ENCODE results near the gene OR1J2. TPM values are rescaled to one million over a fixed set of nuclear protein-coding genes. Genes with fewer than 3 reads are reported as not detected.

The OR1J2 gene
- total and polyA plus RNA-seq, 2 of the 4 experiments (the other 2 are of a cell fraction) = not detected

DNA sequence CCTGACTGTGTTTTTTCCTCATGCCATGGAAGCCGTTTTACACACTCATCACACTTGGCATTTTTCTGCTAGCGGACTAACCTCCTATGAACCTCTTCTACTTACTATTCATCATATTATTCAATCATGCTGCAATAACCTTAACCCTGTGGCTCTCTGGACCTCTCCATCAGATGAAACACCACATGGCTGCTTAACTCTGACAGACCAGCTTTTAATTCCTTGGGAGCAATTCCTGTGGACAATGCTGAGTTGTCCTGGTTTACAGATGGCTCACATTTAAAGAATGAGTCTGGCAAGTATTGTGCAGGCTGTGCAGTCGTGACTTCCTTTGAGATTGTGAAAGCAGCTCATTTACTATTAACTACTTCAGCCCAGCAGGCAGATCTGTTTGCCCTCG is 41.9 kb upstream of the OR1J2 start (continued):
- TF ChIP-seq FOS (IDR thresholded peaks at IDR 0.05; ENCODE audit: low read depth, low read length) = no peak

GRCh38 chr9:122474561-122474960 is 36.0 kb upstream of the OR1J2 start:
- Histone ChIP-seq H2BK5ac (ENCODE audit: low read depth, low read length, poor library complexity, severe bottlenecking) (no peak overlapping the region), H3K27me3 (ENCODE audit: control insufficient read depth, insufficient read depth, low read length) (peaks cover 1% of the 10 kb centered on the region; the same call in 1 of the 2 replicates), H3K79me1 (ENCODE audit: low read depth in 1 of 2, low read length in 2 of 2) (no peaks in the 10 kb centered on the region), H3K18ac (ENCODE audit: low read depth, low read length) (no peak overlapping the region), H2AFZ (replicated peaks; ENCODE audit: low read length, poor library complexity) (no peak overlapping the region), H2BK120ac (ENCODE audit: low read depth, low read length) (peak overlapping the region; percentile 39), H3K23ac (ENCODE audit: low read depth, low read length) (no peak overlapping the region), H4K20me1 (ENCODE audit: insufficient read depth, low read length) (no peaks in the 10 kb centered on the region), H2AK9ac (replicated peaks; ENCODE audit: low read depth, low read length, poor library complexity) (no peak overlapping the region), H3K14ac (replicated peaks; ENCODE audit: low read depth, low read length) (no peak overlapping the region), H3K4ac (ENCODE audit: low read depth, low read length) (no peak overlapping the region), H4K91ac (ENCODE audit: insufficient read depth, low read depth, low read length) (no peak overlapping the region), H3K9me1 (ENCODE audit: insufficient read depth, low read length) (no peaks in the 10 kb centered on the region), H3K9ac (ENCODE audit: low read depth, low read length) (no peak overlapping the region), H4K8ac (ENCODE audit: low read depth in 2 of 2, low read length in 2 of 2) (no peak overlapping the region), H3K4me2 (ENCODE audit: low read depth, low read length) (no peak overlapping the region; the same call in 1 of the 2 replicates), H2AK5ac (ENCODE audit: low read depth, low read length) (0 out of 2 replicates have a peak overlapping the region, but pooled peaks have one; percentile 22), H2BK20ac (ENCODE audit: low read depth, low read length) (0 out of 2 replicates have a peak overlapping the region, but pooled peaks have one; percentile 38), H3K36me3 (ENCODE audit: control insufficient read depth, insufficient read depth, low read length) (no peaks in the 10 kb centered on the region), H3K56ac (ENCODE audit: extremely low read depth, insufficient read depth, low read length) (no peak overlapping the region), H3K4me3 (ENCODE audit: insufficient read depth, low read depth, low read length) (no peak overlapping the region), H4K5ac (ENCODE audit: low read depth, low read length) (peak overlapping the region; percentile 25; the same call in 1 of the 2 replicates), H3K4me1 (ENCODE audit: control insufficient read depth, insufficient read depth, low read length) (peaks cover 6% of the 10 kb centered on the region), H3K27ac (ENCODE audit: insufficient read depth, low read length) (no peak overlapping the region), H2BK15ac (ENCODE audit: low read depth, low read length) (no peak overlapping the region), H3K9me3 (ENCODE audit: control insufficient read depth, insufficient read depth, low read length) (no peaks in the 10 kb centered on the region)
- in situ Hi-C loops (cut with MboI; ENCODE audit: low sequenced_read_pairs) = no loop called here
- ChIA-PET POLR2A (ENCODE audit: unreplicated experiment) (no interaction called here), CTCF (interaction anchor here (0.6 to 1.1 kb wide), 2 partner anchors 10 to 25 kb away, joined by 3 read pairs; no protein-coding TSS in a partner anchor)
- peak; percentile 33; the same call in 1 of the 2 replicates for ATAC-seq (ENCODE audit: low read depth)
- dilution Hi-C loops (cut with HindIII; ENCODE audit: low sequenced_read_pairs, unreplicated experiment) = no loop called here
- DNase-seq = peak; percentile 12
- WGBS, 2 experiments (ENCODE audit: extremely low coverage in 2 of 2, insufficient read length in 1 of 2) = 32% methylated on average over 2 of the region's 3 CpGs; no CpG with 5 or more reads in 1 of the 2 experiments
- TF ChIP-seq CHD1 (IDR thresholded peaks at IDR 0.05; ENCODE audit: low read depth, low read length) (no peak), POLR2A (IDR thresholded peaks at IDR 0.05; ENCODE audit: low read depth, low read length) (no peak), NFE2L2 (IDR thresholded peaks at IDR 0.05; ENCODE audit: low read depth, low read length) (no peak), RFX5 (IDR thresholded peaks at IDR 0.05; ENCODE audit: low read depth, low read length) (no peak), MAFK (IDR thresholded peaks at IDR 0.05; ENCODE audit: low read depth, low read length) (no peak), CTCF (conservative IDR thresholded peaks at IDR 0.05; ENCODE audit: low read depth, low read length) (no peak), MAZ (IDR thresholded peaks at IDR 0.05; ENCODE audit: borderline replicate concordance, low read depth, low read length) (no peak), FOS (IDR thresholded peaks at IDR 0.05; ENCODE audit: low read depth, low read length) (no peak)
- TF ChIP-seq, protein P1, sequence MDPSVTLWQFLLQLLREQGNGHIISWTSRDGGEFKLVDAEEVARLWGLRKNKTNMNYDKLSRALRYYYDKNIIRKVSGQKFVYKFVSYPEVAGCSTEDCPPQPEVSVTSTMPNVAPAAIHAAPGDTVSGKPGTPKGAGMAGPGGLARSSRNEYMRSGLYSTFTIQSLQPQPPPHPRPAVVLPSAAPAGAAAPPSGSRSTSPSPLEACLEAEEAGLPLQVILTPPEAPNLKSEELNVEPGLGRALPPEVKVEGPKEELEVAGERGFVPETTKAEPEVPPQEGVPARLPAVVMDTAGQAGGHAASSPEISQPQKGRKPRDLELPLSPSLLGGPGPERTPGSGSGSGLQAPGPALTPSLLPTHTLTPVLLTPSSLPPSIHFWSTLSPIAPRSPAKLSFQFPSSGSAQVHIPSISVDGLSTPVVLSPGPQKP (IDR thresholded peaks at IDR 0.05; ENCODE audit: borderline replicate concordance, low read depth, low read length) = no peak
- no TSS peak for BruUV-seq (replicated peaks)
- intact Hi-C loops (cut with micrococcal nuclease) = no loop called here

Measured in IMR-90 (cell line).